ENCODE data around the gene PHC3. TPM values are rescaled to one million over a fixed set of nuclear protein-coding genes. Genes with fewer than 3 reads are reported as not detected.

The PHC3 gene
- total and polyA plus RNA-seq, 2 donors (not counting 1 experiment from before 2014, with no cell fraction given) = 36.0 to 63.2 TPM

- DNase-seq (ENCODE audit: low read depth in 2 of 2) = no peak
- H3K4me3 ChIP-seq (replicated peaks in 1 of 4; ENCODE audit: control extremely low read depth in 1 of 4, insufficient read depth in 1 of 4, low read depth in 3 of 4, low read length in 4 of 4) = no peak overlapping the region
- no peaks in the 10 kb centered on the region for H3K9me3 ChIP-seq (ENCODE audit: control insufficient read depth, insufficient read depth, low read depth, low read length)
- H3K9ac ChIP-seq (ENCODE audit: insufficient read depth, low read length) = no peak overlapping the region
- no peaks in the 10 kb centered on the region for H3K27me3 ChIP-seq (ENCODE audit: control insufficient read depth, insufficient read depth, low read length)
- H3K4me2 ChIP-seq (ENCODE audit: extremely low read depth, insufficient read depth, low read length) = no peak overlapping the region
- no peaks in the 10 kb centered on the region for H4K20me1 ChIP-seq (ENCODE audit: control insufficient read depth, extremely low read depth, insufficient read depth, low read length)
- H3K27ac ChIP-seq (ENCODE audit: insufficient read depth, low read length) = no peak overlapping the region
- no peaks in the 10 kb centered on the region for H3K79me2 ChIP-seq (ENCODE audit: control insufficient read depth, insufficient read depth, low read length)
- H3K36me3 ChIP-seq (ENCODE audit: control insufficient read depth, insufficient read depth, low read length) = no peaks in the 10 kb centered on the region
- H2AFZ ChIP-seq (ENCODE audit: low read length) = no peak overlapping the region
- no peaks in the 10 kb centered on the region for H3K4me1 ChIP-seq (ENCODE audit: control insufficient read depth, extremely low read depth, insufficient read depth, low read length)
- TF ChIP-seq CTCF (conservative IDR thresholded peaks at IDR 0.05 in 1 of 2, IDR thresholded peaks at IDR 0.05 in 1 of 2; ENCODE audit: low read depth in 1 of 2, low read length in 2 of 2) (no peak), EZH2 (IDR thresholded peaks at IDR 0.05; ENCODE audit: low read length, missing control alignments) (no peak)
These were observed 124.0 kb downstream of the PHC3 start for GRCh38 chr3:170057550-170057949.

GRCh38 chr3:170056710-170057454, 124.7 kb downstream of the PHC3 start:
- Histone ChIP-seq H3K27me3 (ENCODE audit: control insufficient read depth, insufficient read depth, low read length) (no peaks in the 10 kb centered on the region), H3K9ac (ENCODE audit: insufficient read depth, low read length) (no peak overlapping the region), H2AFZ (ENCODE audit: low read length) (no peak overlapping the region), H4K20me1 (ENCODE audit: control insufficient read depth, extremely low read depth, insufficient read depth, low read length) (no peaks in the 10 kb centered on the region), H3K79me2 (ENCODE audit: control insufficient read depth, insufficient read depth, low read length) (no peaks in the 10 kb centered on the region), H3K27ac (ENCODE audit: insufficient read depth, low read length) (no peak overlapping the region), H3K36me3 (ENCODE audit: control insufficient read depth, insufficient read depth, low read length) (no peaks in the 10 kb centered on the region), H3K4me1 (ENCODE audit: control insufficient read depth, extremely low read depth, insufficient read depth, low read length) (no peaks in the 10 kb centered on the region), H3K4me3 (replicated peaks in 1 of 4; ENCODE audit: control extremely low read depth in 1 of 4, insufficient read depth in 1 of 4, low read depth in 3 of 4, low read length in 4 of 4) (no peak overlapping the region), H3K9me3 (ENCODE audit: control insufficient read depth, insufficient read depth, low read depth, low read length) (no peaks in the 10 kb centered on the region), H3K4me2 (ENCODE audit: extremely low read depth, insufficient read depth, low read length) (no peak overlapping the region)
- TF ChIP-seq CTCF (conservative IDR thresholded peaks at IDR 0.05 in 1 of 2, IDR thresholded peaks at IDR 0.05 in 1 of 2; ENCODE audit: low read depth in 1 of 2, low read length in 2 of 2) = no peak
- no peak for TF ChIP-seq EZH2 (IDR thresholded peaks at IDR 0.05; ENCODE audit: low read length, missing control alignments)
- no peak for DNase-seq (ENCODE audit: low read depth in 2 of 2)

GRCh38 chr3:170055209-170055608, 126.3 kb downstream of the PHC3 start:
- Histone ChIP-seq H3K4me2 (ENCODE audit: extremely low read depth, insufficient read depth, low read length) (no peak overlapping the region), H3K9ac (ENCODE audit: insufficient read depth, low read length) (no peak overlapping the region), H2AFZ (ENCODE audit: low read length) (no peak overlapping the region), H3K27me3 (ENCODE audit: control insufficient read depth, insufficient read depth, low read length) (no peaks in the 10 kb centered on the region), H3K79me2 (ENCODE audit: control insufficient read depth, insufficient read depth, low read length) (no peaks in the 10 kb centered on the region), H3K9me3 (ENCODE audit: control insufficient read depth, insufficient read depth, low read depth, low read length) (no peaks in the 10 kb centered on the region), H3K27ac (ENCODE audit: insufficient read depth, low read length) (no peak overlapping the region), H3K4me3 (replicated peaks in 1 of 4; ENCODE audit: control extremely low read depth in 1 of 4, insufficient read depth in 1 of 4, low read depth in 3 of 4, low read length in 4 of 4) (no peak overlapping the region), H3K4me1 (ENCODE audit: control insufficient read depth, extremely low read depth, insufficient read depth, low read length) (no peaks in the 10 kb centered on the region), H4K20me1 (ENCODE audit: control insufficient read depth, extremely low read depth, insufficient read depth, low read length) (no peaks in the 10 kb centered on the region), H3K36me3 (ENCODE audit: control insufficient read depth, insufficient read depth, low read length) (no peaks in the 10 kb centered on the region)
- no peak for TF ChIP-seq CTCF (conservative IDR thresholded peaks at IDR 0.05 in 1 of 2, IDR thresholded peaks at IDR 0.05 in 1 of 2; ENCODE audit: low read depth in 1 of 2, low read length in 2 of 2)
- TF ChIP-seq EZH2 (IDR thresholded peaks at IDR 0.05; ENCODE audit: low read length, missing control alignments) = no peak
- peak in 1 of 2 donors; percentile 58 for DNase-seq (ENCODE audit: low read depth in 2 of 2)
